GM18873 (cell line): ENCODE measurements around the gene NCR3LG1.
A peak's percentile ranks its signal among the peaks of the same experiment; 100 is the strongest.

Experiments
- ATAC-seq: cut with Tn5 transposase; IDR thresholded peaks from one replicate; pipeline ENCODE4 v1.9.1; 2021; ENCODE audit warnings: mild to moderate bottlenecking, moderate library complexity, moderate number of reproducible peaks; ENCODE audit not compliant: unreplicated experiment, low FRiP score

NCR3LG1 gene

GRCh38 chr11:17369684-17370243 lies 18.2 kb downstream of the NCR3LG1 start:
- ATAC-seq: no peak

GRCh38 chr11:17371614-17372013 lies 20.0 kb downstream of the NCR3LG1 start:
- ATAC-seq: no peak

GRCh38 chr11:17375547-17375946 lies 23.9 kb downstream of the NCR3LG1 start:
- ATAC-seq: no peak

GRCh38 chr11:17376493-17376892 lies 24.9 kb downstream of the NCR3LG1 start:
- no peak for ATAC-seq

GRCh38 chr11:17378655-17379054 lies 27.1 kb downstream of the NCR3LG1 start:
- ATAC-seq: no peak

GRCh38 chr11:17379383-17380180 lies 28.0 kb downstream of the NCR3LG1 start:
- ATAC-seq: no peak

- no peak for ATAC-seq
These were observed 29.6 kb downstream of the NCR3LG1 start for GRCh38 chr11:17381156-17381555.

GRCh38 chr11:17382046-17382728 lies 30.6 kb downstream of the NCR3LG1 start:
- no peak for ATAC-seq

GRCh38 chr11:17383461-17383860 lies 31.9 kb downstream of the NCR3LG1 start:
- no peak for ATAC-seq

- no peak for ATAC-seq
These were observed 32.5 kb downstream of the NCR3LG1 start for GRCh38 chr11:17384002-17384511.

GRCh38 chr11:17385492-17385891 lies 33.9 kb downstream of the NCR3LG1 start:
- no peak for ATAC-seq

GRCh38 chr11:17385926-17386325 lies 34.3 kb downstream of the NCR3LG1 start:
- ATAC-seq: no peak

GRCh38 chr11:17386331-17387084 lies 34.9 kb downstream of the NCR3LG1 start:
- peak; percentile 52 for ATAC-seq

- ATAC-seq: no peak
These were observed 35.7 kb downstream of the NCR3LG1 start for GRCh38 chr11:17387254-17387653.

- ATAC-seq: no peak
These were observed 36.2 kb downstream of the NCR3LG1 start for GRCh38 chr11:17387811-17388210.

- no peak for ATAC-seq
These were observed 37.1 kb downstream of the NCR3LG1 start, which contains the start of gene KCNJ11 for GRCh38 chr11:17388609-17389210. KCNJ11 (minus strand) TSS chr11:17388659; CDS start chr11:17388091, 568 bp downstream.

- no peak for ATAC-seq
These were observed 37.8 kb downstream of the NCR3LG1 start for GRCh38 chr11:17389211-17389956.

GRCh38 chr11:17389957-17390649 lies 38.5 kb downstream of the NCR3LG1 start:
- no peak for ATAC-seq
